DND-41 (cell line): ENCODE measurements around the gene SIL1.

ENCODE experiments used
- CTCF ChIP-seq: IDR thresholded peaks from 2 replicates; pipeline ENCODE4 v1.5.1; 2012; ENCODE audit warnings: borderline replicate concordance, low read length, moderate library complexity, mild to moderate bottlenecking; ENCODE audit not compliant: poor library complexity, severe bottlenecking; ENCODE audit errors: extremely low read depth
- EZH2 ChIP-seq: IDR thresholded peaks from 3 replicates; pipeline ENCODE4 v1.6.1; 2012; ENCODE audit warnings: borderline replicate concordance, low read depth, mild to moderate bottlenecking, moderate library complexity, low read length, inconsistent platforms; ENCODE audit not compliant: severe bottlenecking

- no peak for TF ChIP-seq CTCF
- TF ChIP-seq EZH2: no peak
Measured at GRCh38 chr5:138937392-138938387, 260.5 kb downstream of the SIL1 start.
